SKM-1 treated with dmso at 0.1 percent for 144 hours (cell line): Measurements from ENCODE around the gene KCNJ18.
"Not testable (repeated sequence)": the region's sequence is repeated elsewhere in the genome, so short reads cannot be mapped to it uniquely, and the experiment has no call there.

Experiments
- DNase-seq: peaks from one replicate; lab custom pipeline; 2025; ENCODE audit not compliant: unreplicated experiment; lab: John Stamatoyannopoulos, UW

Gene KCNJ18

DNA sequence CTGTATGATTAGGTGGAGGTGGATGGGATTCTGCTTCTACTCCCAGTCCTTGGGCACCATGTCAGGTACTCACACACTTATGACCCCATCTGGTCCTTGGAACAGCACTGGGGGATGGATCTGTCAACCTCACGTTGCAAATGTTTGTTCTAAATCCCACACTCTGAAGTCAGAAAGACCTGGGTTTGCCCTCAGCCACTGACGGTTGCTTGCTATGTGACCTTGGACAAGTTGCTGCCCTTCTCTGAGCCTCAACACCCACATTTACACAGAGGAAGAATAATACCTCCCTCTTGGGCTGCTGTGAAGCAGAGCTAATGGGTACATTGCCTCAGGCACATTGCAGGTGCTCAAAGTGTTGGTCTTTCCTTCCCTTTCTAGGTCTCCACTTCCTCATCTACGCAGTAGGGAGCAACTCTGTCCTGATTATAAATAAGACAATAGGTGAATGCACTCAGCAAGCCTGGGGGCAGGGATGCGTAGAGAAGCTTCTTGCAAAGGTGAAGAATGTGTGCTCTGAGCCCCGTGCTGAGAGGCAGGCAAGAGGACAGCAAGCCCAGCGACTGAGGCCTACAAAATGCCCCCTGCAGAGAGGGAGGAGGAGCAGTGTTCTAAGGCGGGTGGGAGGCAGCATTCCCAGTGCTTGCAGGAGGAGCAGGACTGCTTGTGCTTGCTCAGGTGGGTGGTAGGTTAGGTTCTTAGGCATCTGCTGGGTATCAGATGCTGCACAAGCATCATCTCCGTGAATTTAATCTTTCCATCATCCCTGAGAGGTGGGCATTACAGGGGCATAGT lies 21.8 kb upstream of the KCNJ18 start:
- not testable (repeated sequence) for DNase-seq

DNA sequence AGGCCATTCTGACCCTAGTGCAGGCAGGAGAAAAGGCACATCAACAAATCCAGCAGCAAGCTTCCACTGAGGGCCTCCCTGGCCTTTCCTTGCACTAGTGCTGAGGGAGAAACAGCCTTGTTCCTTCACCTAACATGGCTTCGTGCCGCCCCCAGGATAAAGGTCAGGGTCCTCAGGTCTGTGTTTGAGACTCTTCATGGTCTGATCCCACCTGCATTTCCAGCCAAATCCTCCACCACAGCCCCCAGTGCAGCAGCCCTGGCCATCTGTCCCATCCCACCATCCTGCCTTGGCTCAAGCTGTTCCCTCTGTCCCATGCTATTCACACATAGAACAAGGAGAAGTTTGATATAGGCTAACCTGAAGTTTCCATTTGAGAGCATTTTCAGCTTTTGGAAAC lies 20.9 kb upstream of the KCNJ18 start:
- DNase-seq, result not testable (repeated sequence)

DNA sequence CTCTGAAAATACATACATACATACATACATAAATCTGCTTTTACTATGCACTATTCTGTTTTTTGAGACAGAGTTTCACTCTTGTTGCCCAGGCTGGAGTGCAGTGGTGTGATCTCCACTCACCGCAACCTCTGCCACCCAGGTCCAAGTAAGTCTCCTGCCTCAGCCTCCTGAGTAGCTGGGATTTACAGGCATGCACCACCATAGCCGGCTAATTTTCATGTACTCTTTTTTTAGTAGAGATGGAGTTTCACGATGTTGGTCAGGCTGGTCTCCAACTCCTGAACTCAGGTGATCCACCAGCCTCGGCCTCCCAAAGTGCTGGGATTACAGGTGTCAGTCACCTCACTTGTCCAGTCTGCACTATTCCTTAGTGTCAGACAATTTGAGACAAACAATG lies 20.5 kb upstream of the KCNJ18 start:
- DNase-seq, result not testable (repeated sequence)

GRCh38 chr17:21673451-21674241 lies 18.7 kb upstream of the KCNJ18 start:
- not testable (repeated sequence) for DNase-seq

- DNase-seq, result no peak
Observed at GRCh38 chr17:21674242-21674731, 18.0 kb upstream of the KCNJ18 start.

DNA sequence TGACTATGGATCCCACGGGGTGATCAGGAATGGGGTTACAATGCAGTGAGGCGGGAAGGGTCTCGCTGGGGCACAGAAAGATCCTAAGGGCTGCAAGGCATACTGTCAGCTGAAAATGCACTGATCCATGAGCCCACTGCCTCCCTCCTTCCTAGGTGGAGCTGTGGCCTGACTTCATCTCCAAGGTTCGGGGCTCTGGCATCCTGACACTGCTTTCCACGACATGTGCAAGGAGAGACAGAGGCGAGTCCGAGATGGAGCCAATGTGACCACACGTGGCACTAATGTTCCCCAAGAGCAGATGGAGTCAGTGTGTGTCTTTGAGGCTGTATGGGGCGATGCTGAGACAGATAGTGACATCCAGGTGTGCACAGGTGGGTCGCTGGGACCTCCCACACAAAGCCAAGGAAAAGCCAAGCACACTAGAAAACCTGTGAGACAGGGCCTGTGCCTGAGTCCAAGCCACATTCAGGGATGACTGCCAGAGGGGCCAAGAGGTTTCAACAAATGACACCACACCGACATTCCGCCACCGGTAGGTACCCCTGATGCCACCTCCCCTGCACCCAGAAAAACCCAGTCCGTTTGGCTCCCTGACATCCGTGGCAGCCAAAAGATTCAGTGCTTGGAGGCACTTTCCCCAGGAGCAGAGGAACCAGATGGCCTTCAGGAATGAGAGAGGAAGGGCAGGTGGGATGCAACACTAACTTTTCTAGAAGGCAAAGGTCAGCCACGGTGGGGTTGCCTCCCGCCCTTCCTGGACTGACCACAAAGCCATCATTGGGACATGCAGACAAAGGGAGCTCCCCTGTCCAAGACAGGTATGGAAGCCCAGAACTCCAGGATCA lies 17.2 kb upstream of the KCNJ18 start:
- not testable (repeated sequence) for DNase-seq

- not testable (repeated sequence) for DNase-seq
Observed at GRCh38 chr17:21675739-21676130, 16.6 kb upstream of the KCNJ18 start.

DNA sequence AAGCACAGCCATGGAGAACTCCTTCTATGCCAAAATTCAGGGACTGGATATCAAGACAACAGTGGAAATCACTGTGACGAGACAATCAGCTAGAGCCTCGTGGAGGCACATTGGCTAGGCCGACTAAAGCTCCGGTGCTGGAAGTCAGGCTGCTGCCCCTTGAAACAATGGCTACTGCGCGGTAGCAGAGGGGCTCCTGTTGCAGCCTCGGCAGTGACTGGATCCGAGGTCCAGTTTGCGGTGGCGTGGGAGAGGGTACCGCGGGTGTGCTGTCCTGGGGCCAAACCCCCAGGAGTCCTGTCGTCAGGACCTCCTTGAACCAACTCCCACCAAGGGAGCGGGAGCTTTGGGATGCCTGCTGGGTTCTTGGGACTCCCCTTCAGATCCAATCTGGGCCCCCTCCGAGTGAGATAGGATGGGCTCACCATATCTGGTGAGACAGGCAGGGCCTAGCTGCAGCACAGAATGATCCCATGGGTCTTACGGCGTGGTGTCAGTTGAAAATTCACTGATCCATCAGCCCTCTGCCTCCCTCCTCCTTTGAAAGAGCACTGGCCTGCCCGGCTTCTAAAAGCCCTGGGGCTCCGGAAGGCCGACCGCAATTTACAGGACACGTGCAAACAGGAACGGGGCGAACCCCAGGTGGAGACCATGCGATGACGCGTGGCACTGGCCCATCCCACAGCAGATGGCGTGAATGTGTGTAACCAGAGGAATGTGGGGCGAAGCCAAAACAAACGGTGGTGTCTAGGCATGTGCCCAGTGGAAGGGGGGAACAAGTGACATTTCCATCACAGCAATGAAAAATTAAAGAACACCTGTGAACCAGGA lies 15.8 kb upstream of the KCNJ18 start:
- no peak for DNase-seq

- no peak for DNase-seq
Observed at GRCh38 chr17:21677126-21677910, 15.0 kb upstream of the KCNJ18 start.

DNA sequence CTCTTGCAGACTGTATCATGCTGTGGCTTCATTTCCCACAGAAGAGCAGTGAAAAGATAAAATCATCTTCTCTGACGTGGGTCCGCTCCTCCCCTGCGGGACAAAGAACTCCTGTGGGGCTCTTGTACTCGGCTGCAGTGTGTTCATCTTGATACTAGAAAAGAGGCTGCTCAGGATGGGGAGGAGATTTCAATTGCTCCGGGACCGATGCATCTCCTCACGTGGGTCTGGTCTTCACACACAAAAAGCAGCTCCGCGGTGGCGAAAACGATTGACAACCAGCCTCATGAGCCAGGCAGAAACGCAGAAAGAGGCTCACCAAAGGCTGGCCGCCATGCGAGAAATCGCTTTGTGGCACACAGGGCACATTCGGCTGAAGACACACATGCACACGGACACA lies 14.4 kb upstream of the KCNJ18 start:
- no peak for DNase-seq

DNA sequence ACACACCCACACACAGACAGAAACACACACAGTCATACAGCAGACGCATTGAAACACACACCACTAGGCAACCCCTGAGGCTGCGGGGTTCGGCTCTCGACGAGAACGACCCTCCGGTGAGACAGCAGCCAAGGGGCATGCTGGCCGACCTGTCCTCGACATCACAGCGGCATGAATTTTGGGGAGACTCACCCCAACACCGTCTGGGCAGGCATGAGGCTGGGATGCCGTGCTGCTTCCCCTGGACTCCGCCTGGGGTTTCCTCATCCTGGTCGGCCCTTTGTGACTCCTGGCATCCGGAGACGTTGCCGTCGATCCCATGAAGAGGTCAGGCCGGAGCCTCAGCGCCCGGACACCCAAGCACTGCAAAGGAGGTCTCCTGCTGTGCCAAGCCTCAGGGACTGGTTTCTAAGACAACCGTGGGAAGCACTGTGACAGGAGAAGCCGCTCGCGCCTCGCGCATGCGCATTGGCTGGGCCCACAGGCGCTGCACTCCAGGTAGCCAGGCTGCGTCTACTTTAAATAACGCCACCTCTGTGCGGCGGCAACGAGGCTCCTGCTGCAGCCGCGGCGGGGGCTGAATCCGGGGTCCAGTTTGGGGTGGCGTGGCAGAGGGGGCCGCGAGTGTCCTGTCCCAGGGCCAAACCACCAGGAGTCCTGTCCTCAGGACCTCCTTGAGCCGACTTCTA lies 13.8 kb upstream of the KCNJ18 start:
- no peak for DNase-seq

GRCh38 chr17:21679256-21680146 lies 12.8 kb upstream of the KCNJ18 start:
- no peak for DNase-seq

GRCh38 chr17:21680366-21680765 lies 12.0 kb upstream of the KCNJ18 start:
- no peak for DNase-seq

DNA sequence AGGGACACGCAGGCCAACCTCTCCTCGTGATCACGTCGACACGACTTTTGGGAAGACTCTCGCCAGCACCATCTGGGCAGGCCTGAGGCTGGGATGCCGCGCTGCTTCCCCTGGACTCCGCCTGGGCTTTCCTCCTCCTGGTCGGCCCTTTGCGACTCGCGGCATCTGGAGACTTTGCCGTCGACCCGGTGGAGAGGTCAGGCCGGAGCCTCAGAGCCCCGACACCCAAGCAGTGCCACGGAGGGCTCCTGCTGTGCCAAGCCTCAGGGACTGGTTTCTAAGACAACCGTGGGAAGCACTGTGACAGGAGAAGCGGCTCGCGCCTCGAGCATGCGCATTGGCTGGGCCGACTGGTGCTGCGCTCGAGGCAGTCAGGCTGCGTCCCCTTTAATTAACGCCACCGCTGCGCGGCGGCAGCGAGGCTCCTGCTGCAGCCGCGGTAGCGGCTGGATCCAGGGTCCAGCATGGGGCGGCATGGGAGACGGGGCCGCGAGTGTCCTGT lies 11.4 kb upstream of the KCNJ18 start:
- DNase-seq, result not testable (repeated sequence)

GRCh38 chr17:21681576-21681975 lies 10.7 kb upstream of the KCNJ18 start:
- DNase-seq, result not testable (repeated sequence)

DNA sequence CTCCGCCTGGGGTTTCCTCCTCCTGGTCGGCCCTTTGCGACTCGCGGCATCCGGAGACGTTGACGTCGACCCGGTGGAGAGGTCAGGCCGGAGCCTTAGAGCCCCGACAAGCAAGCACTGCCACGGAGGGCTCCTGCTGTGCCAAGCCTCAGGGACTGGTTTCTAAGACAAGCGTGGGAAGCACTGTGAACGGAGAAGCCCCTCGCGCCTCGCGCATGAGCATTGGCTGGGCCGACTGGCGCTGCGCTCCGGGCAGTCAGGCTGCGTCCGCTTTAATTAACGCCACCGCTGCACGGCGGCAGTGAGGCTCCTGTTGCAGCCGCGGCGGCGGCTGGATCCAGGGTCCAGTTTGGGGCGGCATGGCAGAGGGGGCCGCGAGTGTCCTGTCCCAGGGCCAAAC lies 10.2 kb upstream of the KCNJ18 start:
- DNase-seq, result not testable (repeated sequence)

DNA sequence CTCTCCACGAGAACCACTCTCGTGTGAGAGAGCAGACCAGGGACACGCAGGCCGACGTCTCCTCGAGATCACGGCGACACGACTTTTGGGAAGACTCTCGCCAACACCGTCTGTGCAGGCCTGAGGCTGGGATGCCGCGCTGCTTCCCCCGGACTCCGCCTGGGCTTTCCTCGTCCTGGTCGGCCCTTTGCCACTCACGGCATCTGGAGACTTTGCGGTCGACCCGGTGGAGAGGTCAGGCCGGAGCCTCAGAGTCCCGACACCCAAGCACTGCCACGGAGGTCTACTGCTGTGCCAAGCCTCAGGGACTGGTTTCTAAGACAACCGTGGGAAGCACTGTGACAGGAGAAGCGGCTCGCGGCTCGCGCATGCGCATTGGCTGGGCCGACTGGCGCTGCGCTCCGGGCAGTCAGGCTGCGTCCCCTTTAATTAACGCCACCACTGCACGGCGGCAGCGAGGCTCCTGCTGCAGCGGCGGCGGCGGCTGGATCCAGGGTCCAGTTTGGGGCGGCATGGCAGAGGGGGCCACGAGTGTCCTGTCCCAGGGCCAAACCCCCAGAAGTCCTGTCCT lies 9.1 kb upstream of the KCNJ18 start:
- not testable (repeated sequence) for DNase-seq
